AML-193 (cell line): Measurements from ENCODE around the gene LILRB2.
"Not testable (repeated sequence)": the region's sequence is repeated elsewhere in the genome, so short reads cannot be mapped to it uniquely, and the experiment has no call there.

Source experiments
- DNase-seq, 2 experiments: peaks; one replicate each; lab custom pipeline; 2025; lab: John Stamatoyannopoulos, UW

Gene LILRB2

GRCh38 chr19:54272181-54272580, 8.7 kb downstream of the LILRB2 start:
- DNase-seq, result not testable (repeated sequence)

DNA sequence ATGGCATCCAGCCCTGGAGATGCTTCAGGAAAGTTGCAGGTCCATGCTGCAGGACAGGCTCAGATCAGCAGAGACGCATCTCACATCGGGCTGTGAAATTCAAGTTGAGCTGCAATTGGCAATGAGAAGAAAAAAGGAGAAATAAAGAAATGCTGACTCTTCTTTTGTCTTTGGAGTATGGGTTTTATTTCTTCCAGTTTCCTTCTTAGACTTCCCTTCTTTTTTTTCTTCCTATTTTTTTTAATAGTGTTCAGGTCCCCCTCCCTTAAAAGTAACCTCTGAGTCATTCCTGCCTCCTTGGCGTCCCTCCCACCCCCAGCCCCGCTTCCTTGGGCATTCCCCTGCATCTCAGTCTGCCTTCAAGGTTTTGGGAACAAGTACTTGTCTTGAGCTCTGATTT, 9.3 kb downstream of the LILRB2 start:
- DNase-seq, result not testable (repeated sequence)

- DNase-seq, result no peak
Observed at GRCh38 chr19:54271106-54271505, 9.8 kb downstream of the LILRB2 start.

DNA sequence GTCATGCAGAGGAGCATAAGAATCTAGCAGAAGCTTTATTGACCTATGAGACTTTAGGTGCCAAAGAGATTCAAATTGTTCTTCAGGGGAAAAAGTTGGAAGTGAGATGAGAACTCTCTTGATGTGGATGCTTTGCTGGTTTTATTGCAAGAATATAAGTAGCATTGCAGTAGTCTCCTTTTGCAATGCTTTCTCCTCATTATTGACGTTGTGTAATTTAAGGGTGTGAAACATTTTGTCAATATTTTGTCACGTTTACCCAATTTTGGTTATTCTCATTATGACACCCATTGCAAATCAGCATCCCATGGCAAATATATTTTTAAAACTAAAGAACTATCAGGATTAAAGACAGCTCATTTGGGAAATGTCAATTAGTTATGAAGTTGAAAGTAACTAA, 12.0 kb downstream of the LILRB2 start:
- no peak for DNase-seq

DNA sequence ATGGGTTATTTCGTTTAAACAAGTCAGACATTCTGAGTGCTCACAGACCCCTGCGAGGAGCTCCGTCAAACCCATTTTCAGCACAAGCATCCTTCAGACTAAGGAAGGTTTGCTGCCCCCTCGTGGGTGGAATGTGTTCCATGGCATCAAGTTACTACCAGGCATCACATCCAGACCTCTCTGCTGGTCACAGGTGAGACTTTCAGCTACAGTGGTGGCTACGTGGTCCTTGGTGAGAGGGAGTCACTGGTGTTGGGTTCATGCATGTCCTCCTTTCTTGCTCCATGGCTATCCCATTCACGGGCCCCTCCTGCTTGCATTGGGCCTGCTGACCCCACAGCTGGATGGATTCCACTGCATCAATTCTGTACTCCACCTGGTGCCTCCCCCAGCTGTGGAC, 14.8 kb downstream of the LILRB2 start:
- peak; percentile 47 to 67 for DNase-seq

DNA sequence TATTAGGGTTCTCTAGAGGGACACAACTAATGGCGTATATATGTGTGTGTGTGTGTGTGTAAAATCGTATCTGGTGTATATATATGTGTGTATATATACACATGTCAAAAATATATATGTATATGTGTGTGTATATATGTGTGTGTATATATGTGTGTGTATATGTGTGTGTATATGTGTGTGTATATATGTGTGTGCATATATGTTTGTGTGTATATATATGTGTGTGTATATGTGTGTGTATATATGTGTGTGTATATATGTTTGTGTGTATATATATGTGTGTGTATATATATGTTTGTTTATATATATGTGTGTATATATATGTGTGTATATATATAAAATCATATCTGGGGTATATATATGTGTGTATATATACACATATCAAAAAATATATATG, 18.4 kb downstream of the LILRB2 start:
- DNase-seq, result no peak

DNA sequence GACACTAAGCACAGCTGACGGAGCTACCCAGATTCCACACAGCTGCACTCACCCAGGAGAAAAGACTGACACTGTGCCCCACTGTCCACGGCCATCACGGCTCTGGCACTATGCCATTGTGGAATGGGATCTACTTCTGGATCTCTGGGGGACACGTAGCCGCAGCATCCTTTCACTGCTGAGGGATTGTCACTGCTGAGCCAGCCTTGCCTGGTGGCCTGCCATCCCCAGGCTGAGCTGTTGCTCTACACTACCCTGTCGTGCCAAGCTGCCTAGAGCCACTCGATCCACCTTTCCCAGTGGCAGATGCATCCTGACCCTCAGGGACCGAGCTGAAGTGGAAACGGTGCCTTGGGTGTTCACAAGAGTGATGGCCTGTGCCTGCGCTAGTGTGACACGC, 18.8 kb downstream of the LILRB2 start:
- DNase-seq, result no peak

GRCh38 chr19:54257116-54257480, 23.8 kb downstream of the LILRB2 start, which contains the start of gene LILRB5:
Gene LILRB5, minus strand, starts transcription at chr19:54257273. Its CDS starts 80 bp downstream, at chr19:54257193.
- DNase-seq, result no peak

DNA sequence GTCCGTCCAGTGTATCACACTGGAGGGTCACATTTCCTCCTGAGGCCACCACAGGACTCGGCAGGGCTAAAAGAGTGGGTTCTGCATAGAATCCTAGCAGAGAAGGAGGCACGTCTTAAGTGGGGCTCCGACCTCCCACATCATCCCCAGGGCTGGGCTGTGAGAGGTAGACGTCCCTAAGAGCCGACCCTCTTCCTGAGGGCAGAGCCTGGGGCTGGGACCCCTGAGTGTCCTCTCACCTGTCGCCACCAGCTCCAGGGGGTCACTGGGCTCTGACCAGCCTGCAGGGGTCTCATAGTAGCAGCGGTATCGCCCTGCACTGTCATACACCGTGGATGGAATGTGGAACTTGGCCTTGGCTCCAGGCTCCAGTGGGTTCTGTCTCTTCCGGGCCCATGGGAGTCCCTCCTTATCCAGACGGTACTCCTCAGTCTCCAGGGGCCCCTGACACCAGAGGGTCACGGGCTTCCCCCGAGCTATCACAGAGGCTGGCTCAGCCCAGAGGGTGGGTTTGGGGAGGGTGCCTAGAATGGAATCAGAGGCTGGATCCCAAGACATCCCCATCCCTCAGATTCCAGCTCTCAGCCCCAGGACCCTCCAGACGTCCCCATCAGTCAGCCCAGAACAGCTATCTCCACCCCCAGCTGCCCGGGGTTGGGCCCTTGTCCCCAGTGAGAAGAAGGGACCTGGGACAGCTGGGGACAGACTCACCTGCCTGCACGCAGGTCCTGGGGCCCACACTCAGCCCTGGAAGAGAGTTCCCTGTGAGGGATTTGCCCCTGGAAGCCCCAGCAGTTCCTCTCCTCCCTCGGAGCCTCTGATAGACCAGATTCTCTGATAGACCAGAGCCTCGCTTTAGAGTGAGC, 24.4 kb downstream of the LILRB2 start:
- no peak for DNase-seq

DNA sequence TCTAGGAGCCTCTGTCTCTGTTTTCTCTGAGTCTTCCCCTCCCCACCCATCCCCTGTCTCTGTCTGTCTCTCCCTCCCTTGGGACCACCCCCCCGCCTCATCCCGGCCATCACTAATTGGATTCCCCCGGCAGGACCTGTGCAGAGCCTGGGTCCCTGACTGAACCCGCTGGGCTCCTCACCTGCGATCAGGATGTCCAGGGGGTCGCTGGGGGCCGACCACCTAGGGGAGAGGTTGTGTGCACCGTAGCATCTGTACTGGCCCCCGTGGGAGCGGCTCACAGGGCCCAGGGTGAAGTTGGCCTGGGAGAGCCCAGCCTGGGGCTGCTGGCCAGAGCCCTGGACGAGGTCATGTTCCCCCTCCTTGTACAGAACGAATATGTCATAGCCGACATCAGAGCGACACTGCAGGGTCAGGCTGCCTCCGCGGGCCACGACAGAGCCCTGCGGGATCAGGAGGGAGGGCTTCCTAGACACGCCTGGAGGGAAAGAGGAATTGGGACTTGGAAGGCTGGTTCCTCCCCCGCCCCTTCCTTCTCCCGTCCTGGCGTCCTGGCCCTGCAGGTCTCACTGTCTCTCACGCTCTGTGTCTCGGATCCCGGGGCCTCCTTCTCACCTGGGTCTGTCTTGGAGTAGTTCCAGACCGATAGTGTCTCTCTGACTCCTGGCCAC, 25.7 kb downstream of the LILRB2 start:
- DNase-seq, result no peak

DNA sequence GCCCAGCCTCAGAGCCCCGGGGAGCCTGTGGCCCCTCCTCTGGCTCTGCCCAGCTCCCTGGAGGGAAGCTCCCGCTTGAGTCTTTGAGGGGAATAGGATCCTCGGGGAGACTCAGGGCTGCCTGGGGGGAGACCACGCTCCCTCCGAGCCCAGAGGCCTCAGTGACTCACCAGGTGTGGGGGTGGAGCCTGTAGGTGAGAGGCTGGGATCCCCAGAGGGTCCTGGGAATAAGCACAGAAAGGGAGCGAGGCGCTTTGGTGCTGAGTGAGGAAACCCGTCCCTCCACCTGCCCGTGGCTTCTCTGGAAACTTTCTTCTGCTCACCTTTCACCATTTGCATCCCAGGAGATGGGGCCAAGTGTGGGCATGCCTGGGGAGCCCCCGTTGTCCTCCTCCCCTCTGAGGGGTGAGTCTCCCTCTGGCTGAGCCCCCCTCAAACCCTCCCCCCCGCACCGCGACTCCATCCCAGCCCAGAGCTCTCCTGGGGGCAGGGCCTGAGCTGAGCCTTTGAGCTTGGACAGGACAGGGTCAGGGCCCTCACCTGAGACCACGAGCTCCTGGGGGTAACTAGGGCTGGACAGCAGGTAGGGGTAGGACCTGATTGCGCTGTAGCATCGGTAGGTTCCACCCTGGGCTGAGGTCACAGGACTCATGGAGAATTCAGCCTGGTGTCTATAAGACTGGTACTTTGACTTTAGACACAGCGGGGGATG, 26.6 kb downstream of the LILRB2 start:
- DNase-seq, result no peak

DNA sequence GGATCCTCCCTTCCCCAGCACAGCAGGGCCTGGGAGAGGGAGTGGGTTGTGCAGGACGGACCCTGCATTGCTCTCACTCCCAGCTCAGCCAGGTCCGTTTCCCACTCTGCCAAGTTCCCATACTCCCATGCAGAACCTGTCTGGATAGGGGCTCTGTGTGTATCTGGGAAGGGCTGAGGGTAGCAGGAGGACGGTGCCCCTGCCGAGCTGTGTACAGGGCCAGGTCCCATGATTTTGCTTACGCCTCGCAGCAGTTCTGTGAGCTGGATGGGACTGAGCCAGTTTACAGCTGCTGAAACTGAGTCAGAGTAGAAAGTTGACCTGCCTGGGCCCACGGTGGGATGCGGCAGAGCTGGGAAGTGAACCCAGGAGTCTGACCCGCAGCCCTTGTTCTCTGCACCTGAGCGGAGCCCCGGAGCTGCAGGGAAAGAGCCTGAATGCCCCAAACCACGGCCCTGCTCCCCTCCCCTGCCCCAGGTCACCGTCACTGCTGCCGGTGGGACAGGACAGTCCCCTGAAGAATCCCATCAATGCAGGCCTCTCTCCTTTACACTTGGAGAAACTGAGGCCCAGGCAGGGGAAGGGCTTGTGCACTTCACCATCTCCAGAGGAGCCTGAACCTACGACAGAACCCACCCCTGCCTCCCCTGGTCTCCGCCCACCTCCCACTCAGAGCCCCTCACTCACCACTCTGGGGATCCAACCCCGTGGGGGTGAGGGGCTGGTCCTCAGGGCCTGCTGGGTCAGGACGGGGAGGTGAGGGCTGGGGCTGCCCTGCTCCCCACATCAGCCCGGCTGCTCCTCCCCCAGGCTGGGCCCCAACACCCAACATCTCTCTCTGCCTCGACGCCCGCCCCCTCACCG, 27.3 kb downstream of the LILRB2 start:
- no peak for DNase-seq

DNA sequence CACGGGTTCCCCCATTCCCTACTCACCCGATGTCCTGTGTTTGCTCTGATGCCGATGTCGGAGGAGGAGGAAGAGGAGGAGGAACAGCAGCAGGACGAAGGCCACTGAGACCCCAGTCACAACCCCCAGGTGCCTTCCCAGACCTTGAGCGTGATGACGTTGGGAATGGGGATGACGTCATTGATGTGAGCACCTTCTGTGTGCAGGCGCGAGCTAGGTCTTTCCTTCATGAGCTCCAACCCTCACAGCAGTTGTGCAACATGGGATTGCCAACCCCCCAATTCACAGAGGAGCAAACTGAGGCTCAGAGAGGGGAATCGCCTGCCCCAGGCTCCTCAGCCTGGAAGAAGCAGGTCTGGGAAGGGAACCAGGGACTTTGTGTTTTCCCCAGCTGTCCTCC, 28.1 kb downstream of the LILRB2 start:
- DNase-seq, result no peak

- no peak for DNase-seq
Observed at GRCh38 chr19:54252243-54252642, 28.7 kb downstream of the LILRB2 start.

DNA sequence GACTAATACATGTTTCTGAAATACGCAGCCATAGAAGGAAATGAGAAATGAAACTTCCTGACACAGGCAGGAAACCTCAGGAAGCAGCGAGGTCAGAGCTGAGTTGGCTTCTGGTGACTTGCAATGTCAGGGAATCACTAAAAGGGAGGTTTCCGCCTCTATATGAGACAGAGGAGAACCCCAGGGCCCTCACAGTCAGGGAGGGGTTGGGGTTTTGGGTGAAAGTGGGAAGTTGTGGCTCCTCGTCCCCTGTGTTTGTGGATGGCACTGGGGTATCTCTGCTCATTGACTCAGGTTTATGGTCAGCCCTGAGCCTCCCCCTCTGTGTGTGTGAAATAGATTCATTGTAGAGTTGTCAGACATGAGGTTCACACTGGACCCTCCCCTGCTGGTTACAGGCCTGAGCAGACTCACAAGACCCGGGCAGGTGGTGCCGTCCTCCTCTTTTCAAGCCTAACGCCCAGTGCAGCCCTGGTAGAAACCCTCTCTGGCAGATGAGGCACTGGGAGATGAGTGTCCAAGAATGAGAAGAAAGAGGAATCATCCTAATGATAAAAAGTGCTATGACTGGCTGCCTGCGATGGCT, 32.8 kb downstream of the LILRB2 start:
- peak; percentile 77 to 83 for DNase-seq

DNA sequence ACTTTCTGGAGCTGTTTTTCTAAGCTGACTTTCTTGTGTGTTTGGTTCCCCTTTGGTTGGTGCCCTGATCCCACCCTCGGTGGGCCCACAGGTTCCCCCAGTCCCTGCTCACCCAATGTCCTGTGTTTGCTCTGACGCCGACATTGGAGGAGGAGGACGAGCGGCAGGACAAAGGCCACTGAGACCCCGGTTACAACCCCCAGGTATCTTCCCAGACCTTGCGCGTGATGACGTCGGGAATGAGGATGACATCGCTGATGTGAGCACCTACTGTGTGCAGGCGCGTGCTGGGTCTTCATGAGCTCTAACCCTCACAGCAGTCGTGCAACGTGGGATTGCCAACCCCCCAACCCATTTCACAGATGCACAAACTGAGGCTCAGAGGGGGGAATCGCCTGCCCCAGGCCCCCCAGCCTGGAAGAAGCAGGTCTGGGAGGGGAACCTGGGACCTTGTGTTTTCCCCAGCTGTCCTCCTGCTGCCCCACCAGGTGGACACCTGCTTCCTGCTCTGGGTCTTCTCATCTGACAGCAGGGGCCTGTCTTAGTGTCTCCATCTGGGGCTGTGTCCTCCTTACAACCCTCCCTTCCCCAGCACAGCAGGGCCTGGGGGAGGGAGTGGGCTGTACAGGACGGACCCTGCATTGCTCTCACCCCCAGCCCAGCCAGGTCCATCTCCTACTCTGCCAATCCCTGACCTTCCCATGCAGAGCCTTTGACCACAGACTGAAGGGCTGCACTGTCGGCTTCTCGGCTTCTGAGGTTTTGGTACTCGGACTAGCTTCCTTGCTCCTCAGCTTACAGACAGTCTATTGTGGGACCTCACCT, 33.6 kb downstream of the LILRB2 start:
- DNase-seq, result no peak

DNA sequence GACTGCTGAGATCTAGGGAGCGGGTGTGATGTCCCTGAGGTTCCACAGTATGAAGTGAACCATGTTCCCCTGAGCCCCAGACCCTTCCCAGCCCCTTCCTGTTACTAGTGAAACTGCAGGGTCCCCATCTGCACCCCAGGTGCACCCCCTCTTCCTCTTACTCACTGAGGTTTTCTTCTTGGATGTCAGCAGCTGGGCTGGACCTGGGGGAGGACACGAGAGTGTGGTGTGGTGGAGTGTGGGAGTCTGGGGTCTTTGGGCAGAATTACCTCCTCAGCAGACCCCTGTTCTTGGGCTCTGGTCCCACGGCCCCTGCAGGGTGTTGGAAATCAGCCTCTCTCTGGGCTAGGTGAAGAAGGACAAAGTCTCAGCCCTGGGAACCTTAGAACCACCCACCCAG, 35.0 kb downstream of the LILRB2 start:
- no peak for DNase-seq

GRCh38 chr19:54243809-54244208, 37.1 kb downstream of the LILRB2 start:
- DNase-seq, result not testable (repeated sequence)

- DNase-seq, result not testable (repeated sequence)
Observed at GRCh38 chr19:54242646-54243045, 38.3 kb downstream of the LILRB2 start, which contains the start of gene LILRA6. Gene LILRA6, minus strand, starts transcription at chr19:54242790.

DNA sequence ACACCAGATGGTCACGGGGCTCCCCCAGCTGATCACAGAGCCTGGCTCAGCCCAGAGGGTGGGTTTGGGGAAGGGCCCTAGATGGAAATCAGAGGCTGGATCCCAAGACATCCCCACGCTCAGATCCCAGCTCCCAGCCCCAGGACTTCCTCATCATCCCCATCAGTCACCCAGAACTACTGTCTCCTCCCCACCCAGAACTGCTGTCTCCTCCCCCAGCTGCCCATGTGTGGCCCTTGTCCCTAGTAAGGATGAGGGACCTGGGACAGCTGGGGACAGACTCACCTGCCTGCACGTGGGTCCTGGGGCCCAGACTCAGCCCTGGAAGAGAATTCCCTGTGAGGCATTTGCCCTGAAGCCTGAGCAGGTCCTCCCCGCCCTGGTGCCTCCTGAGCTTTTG, 38.7 kb downstream of the LILRB2 start:
- not testable (repeated sequence) for DNase-seq
